Measurements from ENCODE around the gene VWA8.

The VWA8 gene

GRCh38 chr13:41678249-41678648 is 282.7 kb downstream of the VWA8 start:
- H3K9me3 ChIP-seq (ENCODE audit: severe bottlenecking) = no peaks in the 10 kb centered on the region
- no peak for DNase-seq (ENCODE audit: low spot score)
- no peak overlapping the region for H3K4me3 ChIP-seq (ENCODE audit: severe bottlenecking)
- no peak for TF ChIP-seq CTCF (IDR thresholded peaks at IDR 0.05; ENCODE audit: poor library complexity, severe bottlenecking)
- H3K27me3 ChIP-seq (ENCODE audit: insufficient read depth, poor library complexity, severe bottlenecking) = no peaks in the 10 kb centered on the region
- H3K4me1 ChIP-seq (ENCODE audit: insufficient read depth, poor library complexity, severe bottlenecking) = peaks cover 10% of the 10 kb centered on the region
- no peak overlapping the region for H3K27ac ChIP-seq (ENCODE audit: poor library complexity, severe bottlenecking)
- no peak for ATAC-seq (ENCODE audit: low read depth)
- 0 out of 2 replicates have a peak, but pooled peaks cover 8% of the 10 kb centered on the region for H3K36me3 ChIP-seq (ENCODE audit: low read depth)

- Histone ChIP-seq H3K4me3 (ENCODE audit: severe bottlenecking) (no peak overlapping the region), H3K4me1 (ENCODE audit: insufficient read depth, poor library complexity, severe bottlenecking) (peaks cover 10% of the 10 kb centered on the region), H3K27ac (ENCODE audit: poor library complexity, severe bottlenecking) (no peak overlapping the region), H3K36me3 (ENCODE audit: low read depth) (no peaks in the 10 kb centered on the region), H3K9me3 (ENCODE audit: severe bottlenecking) (no peaks in the 10 kb centered on the region), H3K27me3 (ENCODE audit: insufficient read depth, poor library complexity, severe bottlenecking) (no peaks in the 10 kb centered on the region)
- ATAC-seq (ENCODE audit: low read depth) = 0 out of 3 replicates have a peak, but pooled peaks have one; percentile 29
- TF ChIP-seq CTCF (IDR thresholded peaks at IDR 0.05; ENCODE audit: poor library complexity, severe bottlenecking) = no peak
- no peak for DNase-seq (ENCODE audit: low spot score)
Observed at GRCh38 chr13:41675306-41675705, 285.6 kb downstream of the VWA8 start.

- no peak for ATAC-seq (ENCODE audit: low read depth)
- no peak for DNase-seq (ENCODE audit: low spot score)
- TF ChIP-seq CTCF (IDR thresholded peaks at IDR 0.05; ENCODE audit: poor library complexity, severe bottlenecking) = no peak
Observed at GRCh38 chr13:41674246-41674645, 286.7 kb downstream of the VWA8 start.

GRCh38 chr13:41673640-41674039 is 287.3 kb downstream of the VWA8 start:
- peaks cover 10% of the 10 kb centered on the region for H3K4me1 ChIP-seq (ENCODE audit: insufficient read depth, poor library complexity, severe bottlenecking)
- H3K9me3 ChIP-seq (ENCODE audit: severe bottlenecking) = no peaks in the 10 kb centered on the region
- H3K27me3 ChIP-seq (ENCODE audit: insufficient read depth, poor library complexity, severe bottlenecking) = no peaks in the 10 kb centered on the region
- ATAC-seq (ENCODE audit: low read depth) (no peak), DNase-seq (ENCODE audit: low spot score) (no peak)
- no peak for TF ChIP-seq CTCF (IDR thresholded peaks at IDR 0.05; ENCODE audit: poor library complexity, severe bottlenecking)
- H3K36me3 ChIP-seq (ENCODE audit: low read depth) = 0 out of 2 replicates have a peak, but pooled peaks cover 3% of the 10 kb centered on the region
- H3K4me3 ChIP-seq (ENCODE audit: severe bottlenecking) = no peak overlapping the region
- no peak overlapping the region for H3K27ac ChIP-seq (ENCODE audit: poor library complexity, severe bottlenecking)

More at GRCh38 chr13:41674246-41674645, 286.7 kb downstream of the VWA8 start:
- H3K27me3 ChIP-seq (ENCODE audit: insufficient read depth, poor library complexity, severe bottlenecking) = no peaks in the 10 kb centered on the region
- 0 out of 2 replicates have a peak, but pooled peaks cover 3% of the 10 kb centered on the region for H3K36me3 ChIP-seq (ENCODE audit: low read depth)
- peaks cover 10% of the 10 kb centered on the region for H3K4me1 ChIP-seq (ENCODE audit: insufficient read depth, poor library complexity, severe bottlenecking)
- no peak overlapping the region for H3K4me3 ChIP-seq (ENCODE audit: severe bottlenecking)
- H3K9me3 ChIP-seq (ENCODE audit: severe bottlenecking) = no peaks in the 10 kb centered on the region
- no peak overlapping the region for H3K27ac ChIP-seq (ENCODE audit: poor library complexity, severe bottlenecking)

- peaks cover 10% of the 10 kb centered on the region for H3K4me1 ChIP-seq (ENCODE audit: insufficient read depth, poor library complexity, severe bottlenecking)
- no peaks in the 10 kb centered on the region for H3K9me3 ChIP-seq (ENCODE audit: severe bottlenecking)
- no peak overlapping the region for H3K4me3 ChIP-seq (ENCODE audit: severe bottlenecking)
- no peak overlapping the region for H3K27ac ChIP-seq (ENCODE audit: poor library complexity, severe bottlenecking)
- no peak for TF ChIP-seq CTCF (IDR thresholded peaks at IDR 0.05; ENCODE audit: poor library complexity, severe bottlenecking)
- H3K36me3 ChIP-seq (ENCODE audit: low read depth) = 0 out of 2 replicates have a peak, but pooled peaks cover 3% of the 10 kb centered on the region
- ATAC-seq (ENCODE audit: low read depth) (no peak), DNase-seq (ENCODE audit: low spot score) (no peak)
- H3K27me3 ChIP-seq (ENCODE audit: insufficient read depth, poor library complexity, severe bottlenecking) = no peaks in the 10 kb centered on the region
Observed at GRCh38 chr13:41670873-41671443, 290.0 kb downstream of the VWA8 start.
